Activated CD4-positive, alpha-beta T cell treated with anti-CD3 and anti-CD28 coated beads, Interleukin-2, amount 50 U/mL, for 1 hour (primary cell): ENCODE results near the gene BMP10.
"Not testable (repeated sequence)": the region's sequence is repeated elsewhere in the genome, so short reads cannot be mapped to it uniquely, and the experiment has no call there.

Experiments used
- DNase-seq: peaks from one replicate; pipeline ENCODE4 v3.0.0-alpha.2; 2020

Gene BMP10, protein sequence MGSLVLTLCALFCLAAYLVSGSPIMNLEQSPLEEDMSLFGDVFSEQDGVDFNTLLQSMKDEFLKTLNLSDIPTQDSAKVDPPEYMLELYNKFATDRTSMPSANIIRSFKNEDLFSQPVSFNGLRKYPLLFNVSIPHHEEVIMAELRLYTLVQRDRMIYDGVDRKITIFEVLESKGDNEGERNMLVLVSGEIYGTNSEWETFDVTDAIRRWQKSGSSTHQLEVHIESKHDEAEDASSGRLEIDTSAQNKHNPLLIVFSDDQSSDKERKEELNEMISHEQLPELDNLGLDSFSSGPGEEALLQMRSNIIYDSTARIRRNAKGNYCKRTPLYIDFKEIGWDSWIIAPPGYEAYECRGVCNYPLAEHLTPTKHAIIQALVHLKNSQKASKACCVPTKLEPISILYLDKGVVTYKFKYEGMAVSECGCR

DNA sequence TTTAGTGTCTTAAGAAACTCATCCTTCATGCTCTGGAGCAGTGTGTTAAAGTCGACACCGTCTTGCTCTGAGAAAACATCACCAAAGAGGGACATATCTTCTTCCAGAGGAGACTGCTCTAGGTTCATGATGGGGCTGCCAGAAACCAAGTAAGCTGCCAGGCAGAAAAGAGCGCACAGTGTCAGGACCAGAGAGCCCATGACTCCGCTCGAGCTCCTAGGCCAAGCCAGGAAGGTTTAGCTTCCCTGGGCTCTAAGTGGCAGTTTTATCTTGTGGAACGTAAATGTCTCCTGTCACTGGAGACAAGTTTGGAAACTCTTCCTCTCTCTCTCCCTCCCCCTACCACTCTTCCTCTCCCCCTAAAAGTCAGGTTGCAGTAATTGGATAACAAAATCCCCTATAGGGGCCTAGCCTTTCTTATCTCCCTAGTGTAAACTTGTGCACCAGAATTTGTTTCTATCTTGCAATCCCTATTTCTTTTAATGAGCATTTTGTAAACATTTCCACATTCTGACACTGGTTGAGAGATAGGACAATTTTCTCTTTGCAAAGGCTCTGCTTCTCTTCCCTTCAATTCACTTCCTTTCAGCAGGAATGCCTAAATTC, at the start of gene BMP10:
BMP10 (minus strand) TSS at position 239 of the 606 bp plus-strand sequence; CDS start at position 200, 39 bp downstream.
- no peak for DNase-seq

DNA sequence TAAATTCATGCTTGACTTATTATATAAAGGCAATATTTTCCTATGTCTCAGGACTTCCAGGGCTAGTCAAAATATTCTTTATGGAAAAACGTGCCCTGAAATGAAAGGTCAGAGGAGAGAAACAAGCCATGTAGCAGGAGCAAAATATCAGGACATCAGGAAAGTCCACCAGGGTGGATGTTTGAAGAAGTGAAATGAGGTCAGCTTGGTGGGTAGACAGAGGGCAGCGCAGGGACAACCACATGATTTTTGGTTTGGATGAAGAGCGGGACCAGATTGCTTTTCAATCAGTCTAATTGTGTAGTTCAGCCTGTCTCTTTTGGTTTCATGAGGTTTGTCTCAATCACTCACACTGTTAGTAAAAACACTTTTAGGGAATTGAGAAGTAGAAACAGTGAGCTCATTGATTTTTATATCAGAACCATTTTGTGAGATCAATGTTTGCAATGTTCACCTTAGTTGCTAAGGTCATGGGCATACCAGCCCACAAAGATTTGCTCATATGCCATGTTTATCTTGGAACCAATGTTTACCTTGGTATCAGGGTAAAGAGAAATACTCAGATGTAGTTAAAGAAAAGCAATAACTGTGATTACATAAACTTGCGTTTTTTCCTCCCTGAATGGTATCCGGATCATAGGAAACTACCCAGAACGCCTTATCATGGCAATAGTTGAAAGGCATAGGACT, 49.4 kb upstream of the BMP10 start:
- DNase-seq = no peak

DNA sequence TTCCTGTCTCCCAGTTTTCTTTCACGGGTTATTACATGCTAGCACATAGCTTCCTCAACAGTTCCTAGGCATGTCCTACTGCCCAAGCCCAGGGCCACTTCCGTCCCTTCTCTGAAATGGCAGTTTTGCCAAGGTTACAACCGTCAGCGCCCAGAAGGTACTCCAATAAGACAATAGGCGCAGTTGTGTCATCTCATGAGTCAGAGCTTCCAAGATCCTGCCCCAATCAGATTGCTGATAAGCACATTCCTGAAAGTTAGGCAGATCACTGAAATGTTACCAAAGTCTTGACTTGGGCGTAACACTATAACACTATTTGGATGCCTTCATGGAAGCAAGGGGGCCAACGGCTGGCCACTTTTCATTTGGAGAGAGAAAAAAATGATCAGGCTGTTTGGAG, 47.3 kb upstream of the BMP10 start:
- DNase-seq = no peak

DNA sequence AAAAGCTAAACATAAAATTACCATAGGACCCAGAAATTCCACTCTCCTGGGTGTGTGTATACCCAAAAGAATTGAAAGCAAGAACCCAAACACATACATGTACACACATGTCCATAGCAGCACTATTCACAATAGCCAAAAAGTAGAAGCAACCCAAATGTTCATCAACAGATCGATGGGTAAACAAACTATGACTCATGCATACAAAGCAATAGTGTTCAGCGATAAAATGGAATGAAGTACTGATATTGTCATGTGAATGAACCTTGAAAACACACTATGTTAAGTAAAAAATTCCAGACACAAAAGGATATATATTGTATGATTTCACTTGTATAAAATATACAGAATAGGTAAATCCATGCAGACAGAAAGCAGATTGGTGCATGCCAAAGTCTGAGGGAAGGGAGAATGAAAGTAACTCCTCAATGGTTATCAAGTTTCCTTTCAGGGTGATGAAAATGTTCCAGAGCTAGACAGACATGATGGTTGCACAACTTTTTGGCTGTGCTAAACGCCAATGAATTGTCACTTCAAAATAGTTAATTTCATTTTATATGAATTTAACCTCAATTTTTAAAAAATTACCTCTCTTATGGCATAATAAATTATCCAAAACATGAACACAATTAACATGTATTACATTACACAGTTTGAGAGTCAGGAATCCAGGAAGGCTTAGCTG, 46.0 kb upstream of the BMP10 start:
- no peak for DNase-seq

DNA sequence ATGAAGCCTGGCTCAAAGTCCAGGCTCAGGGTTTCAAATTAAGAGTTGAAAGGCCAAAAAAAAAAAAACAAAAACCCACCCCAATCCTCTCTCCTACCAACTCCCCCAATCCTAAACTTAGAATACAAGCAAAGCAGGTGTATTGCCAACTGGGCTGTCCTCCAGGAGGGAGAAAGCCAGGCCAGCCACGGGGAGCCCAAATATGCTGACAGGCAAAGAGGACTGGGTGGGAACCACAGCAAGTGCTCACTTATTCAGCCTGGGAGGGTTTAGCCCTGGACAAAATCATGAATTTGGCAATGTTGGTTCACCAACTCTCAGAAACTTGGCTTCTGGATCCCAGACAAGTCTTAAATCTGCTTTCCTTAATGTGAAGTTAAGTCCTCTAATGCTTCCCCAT, 45.0 kb upstream of the BMP10 start:
- DNase-seq = no peak

DNA sequence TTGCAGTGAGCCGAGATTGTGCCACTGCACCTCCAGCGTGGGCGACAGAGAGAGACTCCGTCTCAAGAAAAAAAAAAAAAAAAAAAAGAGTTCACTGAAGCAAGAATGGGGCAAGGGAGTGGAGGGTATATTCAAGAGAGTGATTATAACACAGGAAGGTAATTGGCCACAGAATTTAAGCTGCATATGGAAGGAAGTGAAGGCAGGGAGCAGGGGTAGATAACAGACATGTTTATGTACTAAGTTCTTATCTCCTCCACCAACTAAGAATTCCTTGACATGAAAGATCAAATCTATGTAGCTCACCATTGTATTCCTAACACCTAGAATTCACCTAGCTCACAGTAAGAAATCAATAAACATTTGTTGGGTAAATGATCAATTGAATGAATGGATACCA, 44.2 kb upstream of the BMP10 start:
- no peak for DNase-seq

DNA sequence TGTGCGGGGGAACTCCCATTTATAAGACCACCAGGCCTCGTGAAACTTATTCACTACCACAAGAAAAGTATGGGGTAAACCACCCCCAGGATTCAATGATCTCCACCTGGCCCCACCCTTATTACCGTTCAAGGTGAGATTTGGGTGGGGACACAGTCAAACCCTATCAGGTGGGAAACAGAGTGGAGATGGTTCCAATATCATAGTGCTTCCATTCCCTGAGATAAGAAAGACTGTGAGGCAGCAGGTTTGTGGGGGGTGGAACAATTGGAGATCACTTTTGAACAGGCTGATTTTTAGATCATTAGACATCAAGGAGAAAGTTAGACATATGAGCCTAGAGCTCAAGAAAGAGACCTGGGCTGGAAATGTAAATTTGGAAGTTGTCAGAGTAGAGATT, 42.2 kb upstream of the BMP10 start:
- DNase-seq = no peak

DNA sequence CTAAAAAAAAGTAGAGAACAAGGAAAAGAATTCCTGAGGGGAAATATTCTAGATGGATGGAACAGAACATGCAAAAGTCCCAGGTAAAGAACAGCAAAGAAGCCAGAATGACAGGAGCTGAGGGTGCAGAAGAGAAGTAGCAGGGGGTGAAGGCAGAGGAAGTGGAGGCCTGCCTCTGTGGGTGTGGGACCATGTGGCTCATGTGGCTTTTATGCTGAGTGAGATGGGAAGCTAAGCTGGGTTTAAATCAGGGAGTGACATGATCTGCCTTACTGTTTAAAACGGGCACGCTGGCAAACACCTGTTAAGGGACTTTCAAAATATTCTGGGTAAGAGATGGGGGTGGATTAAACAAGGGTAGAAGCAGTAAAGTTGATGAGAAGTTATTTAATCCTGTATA, 41.5 kb upstream of the BMP10 start:
- DNase-seq = no peak

DNA sequence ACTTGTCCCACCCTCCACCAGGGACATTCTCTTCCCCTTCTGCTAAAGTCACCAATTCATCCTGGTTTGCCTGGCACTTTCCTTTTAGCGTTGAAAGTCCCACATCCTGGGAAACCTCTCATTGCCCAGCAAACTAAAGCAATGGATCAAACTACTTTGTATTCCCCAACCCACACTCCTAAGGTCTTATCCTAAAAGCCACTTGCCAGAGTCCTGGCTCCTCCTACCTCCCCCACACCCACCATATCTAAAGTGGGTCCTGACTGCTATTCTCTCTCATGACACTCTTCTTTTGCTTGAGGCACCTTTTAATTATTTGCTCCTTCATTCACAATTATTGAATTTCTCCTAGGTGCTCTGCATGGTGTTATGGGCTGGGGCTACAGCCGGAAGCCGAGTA, 40.9 kb upstream of the BMP10 start:
- no peak for DNase-seq

DNA sequence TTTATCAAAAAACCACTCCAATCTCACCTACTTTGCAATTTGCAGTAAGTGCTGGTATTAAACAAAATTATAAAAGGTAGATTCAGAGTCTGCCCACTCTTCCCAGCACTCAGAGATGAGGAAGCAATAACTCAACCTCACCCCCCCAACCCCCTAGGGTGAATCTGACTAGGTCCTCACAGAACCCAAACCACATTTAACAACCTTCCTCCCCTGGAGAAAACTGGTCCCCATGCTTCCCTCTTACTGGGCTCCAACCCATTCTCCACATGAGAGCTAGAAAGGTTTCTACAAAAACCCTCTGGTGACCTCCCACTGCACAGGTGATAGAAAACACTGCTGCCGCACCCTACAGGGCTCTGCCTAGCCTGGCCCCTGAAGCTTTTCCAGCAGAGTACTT, 40.5 kb upstream of the BMP10 start:
- DNase-seq = no peak

DNA sequence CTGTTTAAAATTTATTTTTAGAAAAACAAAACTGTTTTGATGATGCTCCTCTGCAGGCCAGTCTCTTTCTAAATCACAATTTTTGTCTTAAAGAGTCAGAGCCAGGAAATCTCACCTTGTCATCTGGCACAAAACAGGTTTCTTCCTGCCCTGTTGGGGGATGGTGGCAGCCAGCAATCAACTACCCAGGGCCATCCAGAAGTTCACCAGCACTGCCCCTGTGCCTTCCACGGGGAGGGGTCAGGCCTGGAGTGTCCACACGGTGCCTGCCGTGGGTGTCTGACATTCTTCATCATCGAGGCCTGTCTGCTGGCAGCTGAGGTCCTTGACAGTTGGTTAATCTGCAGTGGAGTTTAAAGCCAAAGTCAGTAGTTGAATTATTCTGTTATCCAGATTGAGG, 40.0 kb upstream of the BMP10 start:
- no peak for DNase-seq

DNA sequence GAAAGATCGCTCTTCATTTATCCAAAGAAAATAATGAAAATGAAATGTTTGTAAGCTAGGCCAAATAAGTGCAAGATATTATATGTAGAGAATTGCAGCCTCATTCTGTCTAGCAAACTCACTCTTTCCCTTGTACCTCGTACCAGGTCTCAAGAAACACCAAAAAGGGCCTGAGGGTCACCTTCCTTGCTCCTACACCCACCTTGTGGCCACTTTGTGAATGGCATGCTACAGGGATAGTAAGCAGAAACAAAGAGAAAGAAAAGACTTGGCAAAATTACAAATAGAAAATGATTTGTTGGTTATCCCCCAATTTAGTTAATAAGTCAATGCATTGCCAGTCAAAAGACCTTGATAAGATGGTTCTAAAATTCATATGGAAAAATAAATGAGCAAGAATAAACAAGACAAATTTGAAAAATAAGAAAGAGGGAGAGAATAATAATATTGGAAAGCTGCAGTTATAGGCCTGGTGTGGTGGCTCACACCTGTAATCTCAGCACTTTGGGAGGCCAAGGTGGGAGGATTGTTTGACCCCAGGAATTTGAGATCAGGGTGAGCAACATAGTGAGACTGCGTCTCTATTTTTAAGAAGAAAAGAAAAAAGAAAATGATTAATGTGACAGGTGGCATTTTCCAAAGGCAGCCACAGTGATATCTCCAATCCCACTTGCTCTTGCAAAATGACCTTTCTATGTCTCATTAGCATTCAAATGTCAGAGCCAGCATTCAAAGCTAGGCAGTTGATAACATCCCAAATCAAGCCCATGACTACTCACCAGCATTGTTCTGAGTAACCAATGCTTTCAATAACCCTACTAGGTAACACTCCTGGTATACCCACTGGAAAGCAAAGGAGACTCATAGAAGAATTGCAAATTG, 38.8 kb upstream of the BMP10 start:
- DNase-seq = peak; percentile 69

DNA sequence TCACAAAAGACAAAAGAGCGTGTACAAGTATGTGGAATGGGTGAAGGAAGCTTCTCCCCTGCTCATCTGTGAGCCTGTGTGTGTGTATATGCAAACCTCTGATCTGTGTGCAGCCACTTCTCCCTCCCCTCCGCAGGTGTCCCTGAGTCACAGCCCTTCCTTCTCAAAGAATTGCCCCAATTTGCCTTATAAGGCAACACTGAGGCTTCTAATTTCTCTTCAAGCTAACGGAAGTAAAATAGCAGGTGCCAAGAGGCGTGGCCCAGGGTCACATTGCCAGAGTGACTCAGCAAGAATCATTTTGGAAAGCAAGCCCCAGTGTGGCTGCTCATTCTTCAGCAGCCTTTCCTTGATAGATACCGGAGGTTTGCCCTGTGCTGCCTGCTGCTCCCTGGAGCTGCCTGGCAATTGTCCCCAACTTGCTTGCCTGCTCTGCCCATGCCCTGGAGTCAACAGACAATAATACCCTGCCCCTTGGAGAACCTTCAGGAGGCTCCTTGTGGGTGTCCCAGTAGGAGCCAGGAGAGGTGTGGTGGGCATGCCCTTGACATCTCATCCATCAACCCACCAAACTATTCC, 37.3 kb upstream of the BMP10 start:
- peak; percentile 77 for DNase-seq

DNA sequence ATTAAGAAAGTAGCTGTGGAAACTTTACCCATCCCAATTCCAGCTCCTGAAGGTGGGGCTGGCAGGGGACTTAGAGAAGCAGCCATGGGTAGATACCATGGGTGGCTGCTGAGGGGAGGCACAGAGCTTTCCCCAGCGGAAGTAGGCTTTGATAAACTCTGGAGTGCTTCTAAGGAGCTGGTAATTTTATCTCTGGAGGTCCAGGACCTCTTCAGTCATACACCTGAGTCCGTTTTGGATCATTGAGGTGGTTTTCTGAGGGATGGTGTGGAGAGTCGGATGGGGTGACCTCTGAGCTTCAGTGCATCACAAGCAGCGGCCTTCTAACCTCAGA, 36.7 kb upstream of the BMP10 start:
- no peak for DNase-seq

DNA sequence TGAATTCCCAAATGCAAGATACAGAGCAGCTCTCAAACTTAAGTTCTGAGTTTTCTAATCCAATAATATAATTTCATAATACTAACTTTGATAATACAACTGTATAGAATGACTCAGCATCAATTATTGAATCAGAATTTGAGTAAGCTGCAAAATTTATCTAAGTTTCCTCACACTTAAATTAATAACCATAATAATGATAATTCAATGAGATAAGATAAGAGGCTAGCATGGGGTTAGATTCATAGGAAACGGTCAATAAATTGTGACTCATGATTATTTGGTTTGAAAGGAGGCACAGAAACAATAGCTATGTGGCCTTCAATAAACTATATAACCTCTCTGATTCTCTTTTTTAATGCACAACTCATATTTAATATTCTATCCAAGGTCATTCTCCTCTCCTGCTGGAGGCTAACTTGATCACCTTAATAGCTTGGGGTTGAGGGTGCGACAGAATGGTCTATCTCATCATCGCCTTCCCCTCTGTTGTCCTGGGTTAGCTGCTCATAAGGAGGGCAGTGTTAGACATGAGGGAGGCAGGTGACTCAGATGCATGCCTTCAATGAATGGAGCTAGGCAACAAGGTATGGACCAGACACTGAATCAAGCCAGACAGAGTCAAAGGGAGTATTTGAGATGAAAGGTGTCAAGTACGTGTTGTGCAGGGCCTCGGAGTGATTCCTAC, 36.2 kb upstream of the BMP10 start:
- DNase-seq = no peak

DNA sequence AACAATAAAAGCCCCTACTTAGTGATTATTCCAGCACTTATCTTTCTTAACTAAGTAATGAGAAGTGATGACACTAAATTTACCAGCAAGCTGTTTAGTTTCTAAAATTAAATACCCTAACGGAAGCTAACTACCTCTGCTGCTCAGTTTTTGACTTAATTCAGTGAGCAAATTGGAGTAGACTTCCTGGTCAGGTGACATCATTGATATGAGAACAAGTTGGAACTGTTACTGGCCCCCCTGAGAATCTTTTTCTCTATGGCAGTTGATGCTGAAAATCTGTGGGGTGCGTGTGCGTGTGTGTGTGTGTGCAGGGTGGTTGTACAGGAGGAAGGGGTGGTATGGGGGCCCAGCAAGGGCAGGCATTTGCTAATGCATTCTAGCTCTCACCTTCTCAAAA, 35.5 kb upstream of the BMP10 start:
- DNase-seq = no peak

DNA sequence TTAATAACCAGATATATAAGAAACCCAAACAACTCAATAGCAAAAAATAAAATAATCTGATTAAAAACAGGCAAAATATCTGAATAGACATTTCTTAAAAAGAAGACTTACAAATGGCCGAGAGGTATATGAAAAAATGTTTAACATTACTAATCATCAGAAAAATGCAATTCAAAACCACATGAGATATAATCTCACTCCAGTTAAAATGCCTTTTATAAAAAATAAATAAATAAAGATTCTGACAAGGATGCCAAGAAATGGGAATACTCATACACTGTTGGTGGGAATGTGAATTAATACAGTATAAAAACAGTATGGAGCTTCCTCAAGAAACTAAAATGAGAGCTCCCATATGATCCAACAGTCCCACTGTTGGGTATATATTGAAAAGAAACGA, 33.9 kb upstream of the BMP10 start:
- no peak for DNase-seq

DNA sequence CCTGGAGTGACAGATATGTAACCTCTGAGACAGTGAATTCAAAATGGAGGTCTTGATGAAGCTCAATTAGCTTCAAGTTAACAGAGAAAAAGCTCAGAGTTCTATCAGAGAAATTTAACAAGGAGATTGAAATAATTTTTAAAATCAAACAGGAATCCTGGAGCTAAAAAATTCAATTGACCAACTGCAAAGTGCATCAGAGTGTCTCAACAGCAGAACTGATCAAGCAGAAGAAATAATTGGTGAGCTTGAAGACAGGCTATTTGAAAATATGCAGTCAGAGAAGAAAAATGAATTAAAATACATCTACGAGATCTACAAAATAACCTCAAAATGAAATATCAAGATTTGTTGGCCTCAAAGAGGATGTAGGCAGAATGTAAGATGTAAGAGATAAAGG, 30.4 kb upstream of the BMP10 start:
- no peak for DNase-seq

DNA sequence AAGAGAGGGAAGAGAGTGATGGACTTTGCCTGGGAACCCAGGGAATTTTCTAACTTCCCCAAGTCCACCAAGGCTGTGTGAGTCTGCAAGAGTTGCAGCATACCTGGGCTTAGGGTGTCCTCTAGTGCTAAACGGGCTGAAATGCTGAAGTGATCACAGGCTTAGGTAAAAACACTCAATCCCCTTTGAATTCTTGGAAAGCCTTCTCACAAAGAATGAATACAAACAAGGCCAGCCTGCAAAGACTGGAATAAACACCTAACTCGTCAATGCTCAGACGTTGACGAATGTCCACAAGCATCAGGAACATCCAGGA, 30.0 kb upstream of the BMP10 start:
- DNase-seq = no peak

DNA sequence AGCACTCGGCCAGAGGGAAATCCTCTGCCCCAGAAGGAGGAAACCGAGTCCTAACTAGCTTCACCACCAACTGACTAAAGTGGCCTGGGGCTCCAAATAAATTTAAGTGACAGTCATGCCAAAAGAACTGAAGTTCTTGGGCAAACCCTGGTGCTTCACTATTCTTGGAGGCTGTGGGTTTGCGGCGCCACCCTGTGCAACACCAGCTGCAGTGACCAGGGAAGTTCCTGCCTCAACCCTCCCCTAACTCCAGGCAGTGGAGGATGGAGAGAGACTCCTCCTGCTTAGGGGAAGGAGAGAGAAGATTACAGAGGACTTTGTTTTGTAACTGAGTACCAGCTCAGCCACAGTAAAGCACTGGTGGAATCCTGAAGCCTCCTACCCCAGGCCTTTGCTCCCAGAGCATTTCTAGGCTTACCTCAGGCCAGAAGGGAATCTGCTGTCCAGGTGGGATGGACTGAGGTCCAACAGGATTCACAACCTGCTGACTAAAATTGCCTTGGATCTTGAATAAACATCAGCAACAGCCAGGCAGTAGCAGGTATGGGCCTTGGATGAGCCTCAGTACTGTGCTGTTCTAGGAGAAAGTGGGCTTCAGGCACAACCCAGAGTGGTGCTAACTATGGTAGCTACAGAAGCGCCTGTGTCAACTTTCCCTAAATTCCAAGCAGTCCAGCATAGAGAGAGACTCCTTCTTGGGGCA, 29.4 kb upstream of the BMP10 start:
- no peak for DNase-seq

DNA sequence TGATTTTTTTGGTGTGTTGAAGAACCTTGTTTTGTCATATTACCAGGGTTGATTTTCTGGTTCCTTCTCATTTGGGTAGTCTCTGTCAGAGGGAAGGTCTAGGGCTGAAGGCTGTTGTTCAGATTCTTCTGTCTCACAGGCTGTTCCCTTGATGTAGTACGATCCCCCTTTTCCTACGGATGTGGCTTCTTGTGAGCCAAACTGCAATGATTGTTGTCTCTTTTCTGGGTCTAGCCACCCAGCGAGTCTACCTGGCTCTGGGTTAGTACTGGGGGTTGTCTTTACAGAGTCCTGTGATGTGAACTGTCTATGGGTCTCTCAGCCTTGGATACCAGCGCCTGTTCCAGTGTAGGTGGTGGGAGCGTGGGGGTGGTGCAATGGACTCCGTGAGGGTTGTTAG, 24.8 kb upstream of the BMP10 start:
- not testable (repeated sequence) for DNase-seq
